Brain (organoid and tissue), 1 donor: ENCODE data around the gene REP15. TPM values are rescaled to one million over a fixed set of nuclear protein-coding genes. Genes with fewer than 3 reads are reported as not detected.

Source experiments
- polyA plus RNA-seq: library from polyadenylated mRNA; stranded (reverse); fragments of 350-450 nt; fragmentation: Illumina TruSeq; extraction: RNeasy Lipid Tissue Mini Kit (QIAGEN cat#74804); gene quantifications from one replicate; pipeline ENCODE4 v1.2.3, GENCODE V29; 2015; ENCODE audit warnings: low read depth, low replicate concordance; ENCODE audit not compliant: insufficient read depth

Gene REP15
- polyA plus RNA-seq, 1 donor from 2014 or later: 0.53 TPM

Other genes starting within 250 kb of the REP15 start
- gene SMCO2, start 249.7 kb upstream of the REP15 start, polyA plus RNA-seq: 0.39 TPM
- 7.9 TPM for gene PPFIBP1, start 172.2 kb upstream of the REP15 start, polyA plus RNA-seq
- gene MRPS35, start 14.4 kb downstream of the REP15 start, polyA plus RNA-seq: 25.0 TPM
- 5.6 TPM for gene KLHL42, start 83.8 kb downstream of the REP15 start, polyA plus RNA-seq
- gene MANSC4, start 83.8 kb downstream of the REP15 start, polyA plus RNA-seq: not detected